GM18498 (cell line): ENCODE measurements around the gene PRKN.

ENCODE experiments used
- ATAC-seq: cut with Tn5 transposase; IDR thresholded peaks from one replicate; pipeline ENCODE4 v1.9.1; 2021; ENCODE audit warnings: mild to moderate bottlenecking, moderate library complexity; ENCODE audit not compliant: unreplicated experiment

The PRKN gene

DNA sequence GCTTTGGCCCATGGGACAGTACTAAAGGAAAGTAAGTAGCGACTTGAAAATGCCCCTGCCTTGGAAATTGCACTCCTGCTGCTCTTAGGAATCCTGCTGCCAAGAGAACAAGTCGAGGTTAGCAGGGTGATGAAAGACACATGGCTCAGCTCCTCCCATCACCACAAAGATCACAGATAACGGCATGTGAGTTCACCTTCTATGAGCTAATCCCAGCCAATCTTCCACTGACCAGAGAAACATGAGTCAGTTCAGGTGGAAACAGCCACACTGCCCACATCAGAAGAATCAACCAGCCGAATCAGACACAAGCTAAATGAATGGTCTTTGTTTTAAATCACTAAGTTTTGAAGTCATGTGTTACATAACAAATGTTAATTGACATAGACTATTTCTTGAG, 106.3 kb downstream of the PRKN start:
- no peak for ATAC-seq

- ATAC-seq, result no peak
Observed at GRCh38 chr6:162620073-162620472, 107.5 kb downstream of the PRKN start.

GRCh38 chr6:162618448-162619002, 109.0 kb downstream of the PRKN start:
- ATAC-seq, result no peak

GRCh38 chr6:162615016-162615705, 112.4 kb downstream of the PRKN start:
- no peak for ATAC-seq

DNA sequence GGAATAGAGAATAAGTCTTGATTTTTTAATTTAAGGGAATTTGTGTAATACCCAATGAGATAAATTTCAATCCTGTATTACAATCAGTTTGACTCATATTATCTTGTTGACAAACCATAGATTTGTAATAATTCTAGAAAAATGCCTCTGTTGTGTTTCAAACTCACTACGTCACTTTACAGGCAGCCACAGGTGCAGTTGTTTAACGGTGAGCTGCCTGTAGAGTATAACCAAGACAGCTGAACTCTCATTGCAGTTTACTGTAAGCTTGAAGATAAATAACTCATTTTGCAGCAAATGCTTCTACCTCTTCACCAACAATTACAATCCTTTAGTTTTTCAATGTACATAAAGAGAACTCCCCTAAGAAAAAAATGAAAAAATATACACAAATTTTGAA, 114.3 kb downstream of the PRKN start:
- no peak for ATAC-seq

DNA sequence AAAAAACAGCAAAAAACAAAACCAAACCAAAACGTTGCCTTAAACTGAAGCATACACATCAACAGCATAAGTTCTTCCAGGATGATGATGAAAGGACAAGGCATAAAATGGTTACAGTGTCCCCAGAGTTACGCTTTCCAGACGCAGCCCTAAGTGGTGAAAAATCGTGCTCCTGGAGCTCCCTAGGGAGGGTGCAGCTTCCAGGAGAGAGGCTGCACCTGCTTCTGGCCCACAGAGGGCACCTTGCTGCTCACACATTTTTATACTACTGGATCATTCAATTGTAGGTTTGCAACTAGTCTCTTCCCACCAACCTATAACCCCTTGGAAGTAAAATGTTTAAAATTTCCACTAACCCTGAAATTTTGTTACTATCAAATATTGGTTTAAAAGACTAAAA, 115.0 kb downstream of the PRKN start:
- ATAC-seq, result no peak

- no peak for ATAC-seq
Observed at GRCh38 chr6:162610351-162610750, 117.2 kb downstream of the PRKN start.

GRCh38 chr6:162605881-162606280, 121.7 kb downstream of the PRKN start:
- no peak for ATAC-seq

DNA sequence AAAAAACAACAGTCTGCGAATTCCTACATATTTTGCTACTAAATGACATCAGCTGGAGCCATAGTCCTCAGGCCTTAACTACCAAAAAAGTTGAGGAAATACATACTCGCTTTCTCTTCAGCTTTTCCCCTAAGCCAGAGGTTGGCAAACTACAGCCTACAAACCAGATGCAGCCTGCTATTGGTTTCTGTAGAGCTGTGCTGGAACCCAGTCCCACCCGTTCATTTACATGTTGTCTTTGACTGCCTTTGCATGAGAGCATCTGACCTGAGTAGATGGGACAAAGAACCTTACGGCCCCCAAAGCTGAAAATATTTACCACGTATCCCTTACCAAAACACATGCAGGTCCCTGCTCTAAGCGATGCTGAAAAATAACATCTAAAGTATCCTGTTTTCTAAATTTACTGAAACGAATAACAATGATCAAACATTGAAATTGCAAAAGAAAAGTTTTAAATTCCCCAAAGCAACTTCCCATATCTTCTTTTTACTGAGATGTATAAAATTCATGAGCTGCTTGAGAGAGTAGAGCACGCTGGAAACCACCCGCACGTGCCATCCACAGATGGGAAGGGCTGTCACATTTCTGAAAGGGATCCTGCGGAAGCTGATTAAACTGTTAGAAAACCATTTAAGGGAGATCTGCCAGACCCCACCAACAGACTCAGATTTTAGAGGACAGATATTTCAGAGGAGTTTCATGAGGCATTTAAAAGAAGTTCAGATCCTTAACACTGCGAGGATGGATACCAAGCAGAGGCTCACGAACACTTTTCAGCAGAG, 124.1 kb downstream of the PRKN start:
- no peak for ATAC-seq

GRCh38 chr6:162602759-162603158, 124.8 kb downstream of the PRKN start:
- no peak for ATAC-seq

DNA sequence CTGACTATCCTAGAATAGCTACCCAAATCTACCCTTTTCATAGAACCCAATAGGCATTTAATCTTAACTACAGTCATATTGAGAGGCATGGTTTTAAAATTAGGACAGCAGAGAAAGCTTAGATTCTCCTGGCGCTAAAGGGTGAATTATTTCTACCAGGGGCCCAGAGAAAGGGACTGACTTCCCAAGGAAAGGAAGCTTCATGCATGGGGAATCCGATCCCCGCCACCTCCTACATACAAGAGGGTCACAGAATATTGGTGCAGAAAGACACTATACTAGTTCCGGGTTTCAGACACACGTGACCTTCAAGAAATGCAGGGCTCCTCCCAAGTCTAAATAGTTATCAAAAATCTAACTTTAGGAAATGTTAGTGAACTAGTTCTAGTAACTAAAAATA, 130.9 kb downstream of the PRKN start:
- ATAC-seq, result no peak

DNA sequence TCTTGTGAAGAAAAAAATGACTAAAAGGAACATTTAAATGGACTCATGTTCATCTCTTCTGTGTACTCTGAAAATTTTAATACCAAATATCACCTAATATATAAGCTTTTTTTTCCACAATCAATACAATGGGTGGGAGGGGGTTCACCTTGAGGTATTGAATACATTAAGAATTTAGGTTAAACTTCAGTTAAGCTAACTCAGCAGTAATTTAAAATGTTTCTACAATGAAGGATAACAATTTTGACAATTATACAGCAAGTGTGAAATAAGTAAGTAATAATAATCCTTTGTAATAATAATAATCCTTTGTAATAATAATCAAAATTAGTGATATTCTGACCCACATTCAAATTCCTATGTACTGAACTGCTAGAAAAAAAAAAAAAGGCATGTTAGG, 136.0 kb downstream of the PRKN start:
- no peak for ATAC-seq

GRCh38 chr6:162581988-162582780, 145.4 kb downstream of the PRKN start:
- no peak for ATAC-seq

- ATAC-seq, result no peak
Observed at GRCh38 chr6:162580619-162581018, 146.9 kb downstream of the PRKN start.

DNA sequence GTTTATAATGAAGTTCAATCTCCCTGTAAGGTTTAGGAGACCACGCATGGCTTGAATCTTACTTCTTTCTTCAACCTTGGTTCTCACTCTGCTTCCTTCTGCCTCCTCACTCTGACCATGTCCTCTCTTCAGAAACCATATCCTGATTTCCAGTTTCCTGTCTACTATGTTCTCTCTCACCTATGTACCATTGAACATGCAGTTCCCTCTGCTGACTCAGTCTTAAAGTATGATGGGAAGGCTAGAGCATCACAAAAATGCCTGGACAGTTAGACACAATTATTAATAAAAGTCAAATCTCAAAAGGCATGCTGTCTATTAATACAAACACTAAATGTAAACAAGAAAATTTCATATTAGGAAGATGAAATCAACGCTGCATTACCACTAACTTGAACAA, 151.6 kb downstream of the PRKN start:
- no peak for ATAC-seq

DNA sequence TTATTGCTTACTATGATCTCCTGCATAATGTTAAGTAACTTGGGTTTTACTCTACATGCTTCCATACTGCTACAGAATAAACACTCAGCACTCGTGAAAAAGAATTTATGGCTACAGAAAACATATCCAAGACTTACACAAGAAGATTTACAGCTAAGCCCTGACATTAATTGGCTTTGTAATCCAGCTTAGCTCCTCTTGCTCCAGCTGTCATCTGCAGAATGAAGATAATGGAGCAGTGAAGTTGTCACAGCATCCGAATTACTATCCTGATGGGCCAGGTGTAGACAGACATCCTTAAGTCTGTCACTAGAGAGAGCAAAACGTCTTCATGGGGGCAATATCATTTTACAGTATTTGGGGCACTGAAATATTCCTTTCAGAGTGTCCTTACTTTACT, 155.3 kb downstream of the PRKN start:
- ATAC-seq, result no peak

GRCh38 chr6:162568266-162568665, 159.3 kb downstream of the PRKN start:
- ATAC-seq, result no peak

DNA sequence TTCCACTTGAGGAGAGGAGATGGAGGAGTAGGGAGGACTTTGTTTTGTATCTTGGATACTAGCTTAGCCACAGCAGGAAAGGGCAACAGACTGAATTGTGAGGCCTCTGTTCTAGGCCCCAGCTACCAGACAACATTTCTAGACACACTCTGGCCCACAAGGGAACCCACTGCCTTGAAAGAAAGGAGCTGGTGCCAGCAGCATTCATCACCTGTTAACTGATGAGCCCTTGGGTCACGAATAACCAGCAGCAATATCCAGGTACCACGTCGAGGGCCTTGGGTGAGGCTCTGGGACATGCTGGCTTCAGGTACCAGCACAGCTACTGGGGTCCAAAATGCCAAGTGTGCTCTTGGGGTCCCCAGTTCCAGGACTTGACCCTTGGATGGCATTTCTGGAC, 165.5 kb downstream of the PRKN start:
- ATAC-seq, result no peak

DNA sequence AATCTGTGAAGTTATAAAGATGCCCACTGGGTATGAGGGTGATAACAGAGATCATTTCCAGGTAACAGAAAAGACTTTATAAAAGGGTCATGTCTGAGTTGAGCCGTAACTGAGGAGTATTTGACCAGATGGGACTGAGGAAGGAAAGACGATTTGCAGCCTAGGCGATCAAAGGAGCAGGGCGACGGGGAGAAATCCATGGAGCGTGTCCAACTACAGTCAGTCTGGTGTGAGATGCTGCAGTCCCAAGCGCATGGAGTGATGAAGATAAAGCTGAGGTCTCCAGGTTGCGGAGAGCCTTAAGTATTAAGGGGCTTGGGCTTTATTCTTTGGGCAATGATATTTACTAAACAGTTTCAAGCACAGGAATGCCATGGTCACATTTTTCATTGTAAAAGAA, 166.7 kb downstream of the PRKN start:
- ATAC-seq, result no peak

DNA sequence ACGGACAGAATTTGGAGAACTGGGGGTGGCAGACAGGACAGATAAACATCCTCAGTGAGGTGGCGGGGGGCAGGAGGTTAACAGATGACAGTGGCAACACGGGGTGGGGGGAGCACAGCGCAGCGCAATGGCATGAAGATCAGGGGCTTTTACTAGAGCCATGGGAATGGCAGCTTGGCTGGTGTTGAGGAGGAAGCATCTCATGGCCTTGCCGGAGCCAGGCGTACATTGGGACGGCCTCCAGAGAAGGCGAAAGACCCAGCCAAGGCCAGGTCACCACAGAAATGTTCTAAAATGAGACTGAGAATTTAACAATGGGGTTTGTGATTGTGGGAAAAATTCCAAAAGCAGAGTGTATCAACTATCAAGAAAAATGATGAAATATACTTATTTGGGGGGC, 173.0 kb downstream of the PRKN start:
- no peak for ATAC-seq

GRCh38 chr6:162546905-162547304, 180.7 kb downstream of the PRKN start:
- ATAC-seq, result no peak
